Stomach (tissue), 4 donors: ENCODE measurements around the gene CHRNA5.

Experiments used
- EP300 ChIP-seq: sonication (generic); formaldehyde crosslinking; IDR thresholded peaks from one replicate; pipeline ENCODE4 v1.6.1; 2017; ENCODE audit warnings: antibody characterized with exemption
- POLR2A ChIP-seq, 4 donors: fragments of 450-650 bp; IDR thresholded peaks; one replicate each; pipeline ENCODE4 v1.6.1; 2016; ENCODE audit warnings: antibody characterized with exemption in 4 of 4, control low read depth in 2 of 4, mild to moderate bottlenecking in 1 of 4, moderate library complexity in 1 of 4
- POLR2AphosphoS5 ChIP-seq, 3 donors: sonication (generic); formaldehyde crosslinking; IDR thresholded peaks; one replicate each; pipeline ENCODE4 v1.6.1; 2016; ENCODE audit warnings: antibody characterized with exemption in 3 of 3
- TF ChIP-seq, protein P1 (sequence below), 7 experiments: fragments of 450-650 bp in 4 of 7; fragments of 200-600 bp in 3 of 7; sonication (generic) in 3 of 7; IDR thresholded peaks; one replicate each; pipeline ENCODE4 v1.5.1; 2016 to 2019; ENCODE audit warnings: antibody characterized with exemption in 7 of 7, control low read depth in 2 of 7, mild to moderate bottlenecking in 1 of 7

DNA sequence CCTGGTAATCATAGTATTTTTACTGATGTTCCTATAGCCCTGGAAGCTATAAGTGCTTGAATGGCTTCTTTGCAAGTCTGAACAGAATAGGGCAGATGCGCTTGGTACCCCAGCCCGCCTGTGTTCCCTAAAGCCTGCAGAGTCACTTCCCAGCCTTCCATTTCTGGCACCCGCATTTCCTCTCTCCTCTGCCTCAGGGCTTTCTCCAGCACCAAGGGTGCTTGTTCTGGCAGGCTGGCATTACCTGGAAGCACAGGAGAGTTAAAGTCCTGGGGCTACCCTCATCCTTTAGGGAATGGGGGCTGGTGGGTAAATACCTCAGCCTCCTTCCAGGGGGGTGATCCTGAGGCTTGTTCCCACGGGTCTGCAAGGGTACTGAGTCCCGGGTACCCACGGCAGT, 62.9 kb downstream of the CHRNA5 start:
- TF ChIP-seq EP300 (no peak), POLR2AphosphoS5 (IDR thresholded peaks at IDR 0.05) (no peak), POLR2A (IDR thresholded peaks at IDR 0.05) (no peak)
- TF ChIP-seq, protein P1, sequence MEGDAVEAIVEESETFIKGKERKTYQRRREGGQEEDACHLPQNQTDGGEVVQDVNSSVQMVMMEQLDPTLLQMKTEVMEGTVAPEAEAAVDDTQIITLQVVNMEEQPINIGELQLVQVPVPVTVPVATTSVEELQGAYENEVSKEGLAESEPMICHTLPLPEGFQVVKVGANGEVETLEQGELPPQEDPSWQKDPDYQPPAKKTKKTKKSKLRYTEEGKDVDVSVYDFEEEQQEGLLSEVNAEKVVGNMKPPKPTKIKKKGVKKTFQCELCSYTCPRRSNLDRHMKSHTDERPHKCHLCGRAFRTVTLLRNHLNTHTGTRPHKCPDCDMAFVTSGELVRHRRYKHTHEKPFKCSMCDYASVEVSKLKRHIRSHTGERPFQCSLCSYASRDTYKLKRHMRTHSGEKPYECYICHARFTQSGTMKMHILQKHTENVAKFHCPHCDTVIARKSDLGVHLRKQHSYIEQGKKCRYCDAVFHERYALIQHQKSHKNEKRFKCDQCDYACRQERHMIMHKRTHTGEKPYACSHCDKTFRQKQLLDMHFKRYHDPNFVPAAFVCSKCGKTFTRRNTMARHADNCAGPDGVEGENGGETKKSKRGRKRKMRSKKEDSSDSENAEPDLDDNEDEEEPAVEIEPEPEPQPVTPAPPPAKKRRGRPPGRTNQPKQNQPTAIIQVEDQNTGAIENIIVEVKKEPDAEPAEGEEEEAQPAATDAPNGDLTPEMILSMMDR (IDR thresholded peaks at IDR 0.05) = no peak
